ENCODE measurements around the gene PTGS1.
A peak's percentile ranks its signal among the peaks of the same experiment; 100 is the strongest.

Gene PTGS1

DNA sequence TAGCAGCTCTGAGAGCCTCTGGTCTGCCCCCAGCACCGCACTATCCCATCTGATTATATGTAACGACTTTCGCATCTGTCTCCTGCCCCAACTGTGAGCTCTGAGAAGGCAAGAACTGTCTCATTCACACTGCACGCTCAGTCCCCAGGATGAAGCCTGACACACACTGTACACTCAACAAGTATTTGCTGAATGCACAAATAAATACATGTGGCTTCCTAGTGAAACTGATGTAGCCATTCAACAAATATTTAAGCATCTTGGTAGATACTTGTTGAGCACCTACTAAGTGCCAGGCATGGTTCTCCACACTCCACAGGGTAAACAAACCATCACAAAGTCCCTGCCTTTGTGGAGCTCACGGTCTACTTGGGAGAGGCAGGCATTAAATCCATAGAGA is 34.6 kb upstream of the PTGS1 start:
- H3K9me3 ChIP-seq (replicated peaks; ENCODE audit: low read length), result no peaks in the 10 kb centered on the region
- peaks cover 14% of the 10 kb centered on the region for H3K27me3 ChIP-seq (ENCODE audit: control insufficient read depth, insufficient read depth, low read length)
- H3K9ac ChIP-seq (ENCODE audit: low read depth, low read length), result no peak overlapping the region
- no peak overlapping the region for H3K4me3 ChIP-seq (ENCODE audit: low read length)
- H3K4me2 ChIP-seq (ENCODE audit: low read length), result no peak overlapping the region
- H3K36me3 ChIP-seq (ENCODE audit: insufficient read depth, low read length), result no peaks in the 10 kb centered on the region
- H3K4me1 ChIP-seq (ENCODE audit: control insufficient read depth, insufficient read depth, low read length), result no peaks in the 10 kb centered on the region

DNA sequence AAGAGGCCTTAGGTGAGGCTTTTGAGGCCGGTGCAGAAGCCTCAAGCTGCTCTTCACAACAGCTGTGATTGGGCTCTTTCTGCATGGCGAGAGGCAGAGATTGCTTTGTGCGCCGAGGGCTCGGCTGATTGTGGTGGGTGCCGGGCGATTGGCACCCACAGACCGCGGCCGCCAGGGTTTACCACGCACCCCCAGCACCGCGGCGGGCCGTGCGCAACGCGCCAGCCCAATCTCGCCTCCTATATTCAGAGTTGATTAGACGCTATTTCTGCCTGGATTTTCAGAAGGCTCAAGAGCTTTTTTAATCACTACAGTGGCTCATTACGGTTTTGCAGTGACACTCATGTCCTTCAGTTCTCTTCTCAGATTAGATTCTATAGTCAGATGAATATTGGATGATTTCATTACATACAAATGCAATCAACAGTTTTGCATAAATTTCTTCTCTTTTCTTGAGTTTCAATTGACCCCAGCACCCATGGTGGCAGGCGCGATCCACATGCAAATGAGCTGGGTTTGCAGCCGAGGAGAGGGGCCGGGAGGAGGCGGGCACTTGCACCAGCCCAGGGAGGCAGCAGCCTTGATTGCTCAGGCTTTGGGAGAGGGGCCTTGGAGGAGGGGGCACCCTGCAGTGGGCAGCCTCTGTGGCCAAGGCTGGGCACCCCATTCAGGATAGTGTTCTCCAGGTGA is 33.8 kb upstream of the PTGS1 start:
- Histone ChIP-seq H3K9ac (ENCODE audit: low read depth, low read length) (no peak overlapping the region), H3K4me3 (ENCODE audit: low read length) (no peak overlapping the region), H3K36me3 (ENCODE audit: insufficient read depth, low read length) (no peaks in the 10 kb centered on the region), H3K9me3 (replicated peaks; ENCODE audit: low read length) (no peaks in the 10 kb centered on the region), H3K27me3 (ENCODE audit: control insufficient read depth, insufficient read depth, low read length) (peaks cover 14% of the 10 kb centered on the region), H3K4me2 (ENCODE audit: low read length) (no peak overlapping the region), H3K4me1 (ENCODE audit: control insufficient read depth, insufficient read depth, low read length) (no peaks in the 10 kb centered on the region)

DNA sequence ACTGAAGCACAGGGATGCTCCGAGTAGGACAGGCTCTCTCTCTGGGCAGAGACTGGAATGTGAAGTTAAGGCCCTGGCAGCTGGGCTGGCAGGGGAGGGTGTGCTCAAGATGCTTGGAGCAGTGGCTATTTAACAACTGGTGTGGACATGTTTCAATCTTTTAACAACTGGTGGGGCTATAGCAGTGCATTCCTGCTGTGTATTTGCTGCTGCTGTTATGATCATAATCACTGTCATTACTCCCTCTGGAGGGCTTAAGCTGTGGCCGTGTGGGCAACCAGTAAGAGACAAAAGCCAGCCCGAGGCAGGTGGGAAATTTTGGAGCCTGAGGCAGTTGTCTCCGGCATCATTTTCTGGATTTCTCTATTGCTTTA is 33.3 kb upstream of the PTGS1 start:
- Histone ChIP-seq H3K4me3 (ENCODE audit: low read length) (no peak overlapping the region), H3K36me3 (ENCODE audit: insufficient read depth, low read length) (no peaks in the 10 kb centered on the region), H3K4me1 (ENCODE audit: control insufficient read depth, insufficient read depth, low read length) (no peaks in the 10 kb centered on the region), H3K4me2 (ENCODE audit: low read length) (no peak overlapping the region), H3K27me3 (ENCODE audit: control insufficient read depth, insufficient read depth, low read length) (peaks cover 14% of the 10 kb centered on the region), H3K9me3 (replicated peaks; ENCODE audit: low read length) (no peaks in the 10 kb centered on the region), H3K9ac (ENCODE audit: low read depth, low read length) (no peak overlapping the region)

DNA sequence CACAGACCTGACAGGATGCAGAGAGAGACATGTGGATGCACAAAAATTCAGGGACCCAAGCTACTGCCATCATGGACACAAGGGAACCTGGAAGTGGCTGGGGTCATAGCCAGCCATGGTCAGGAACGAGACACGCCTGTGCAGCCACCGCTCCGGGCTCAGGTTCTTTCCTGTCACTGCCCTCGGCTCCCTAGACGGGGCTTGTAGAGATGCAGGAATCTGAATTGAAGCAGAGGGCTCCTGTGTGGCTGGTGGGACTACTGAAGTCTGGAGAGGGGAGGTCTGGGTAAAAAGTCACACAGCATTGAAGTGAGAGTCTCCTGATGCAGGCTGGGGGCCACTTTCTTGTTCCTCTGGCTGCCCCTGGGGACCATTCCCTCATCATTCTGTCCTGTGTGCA is 32.3 kb upstream of the PTGS1 start:
- H3K4me2 ChIP-seq (ENCODE audit: low read length), result no peak overlapping the region
- peaks cover 14% of the 10 kb centered on the region for H3K27me3 ChIP-seq (ENCODE audit: control insufficient read depth, insufficient read depth, low read length)
- no peak overlapping the region for H3K4me3 ChIP-seq (ENCODE audit: low read length)
- no peaks in the 10 kb centered on the region for H3K36me3 ChIP-seq (ENCODE audit: insufficient read depth, low read length)
- no peak overlapping the region for H3K9ac ChIP-seq (ENCODE audit: low read depth, low read length)
- H3K9me3 ChIP-seq (replicated peaks; ENCODE audit: low read length), result no peaks in the 10 kb centered on the region
- H3K4me1 ChIP-seq (ENCODE audit: control insufficient read depth, insufficient read depth, low read length), result no peaks in the 10 kb centered on the region

- Histone ChIP-seq H3K4me1 (ENCODE audit: control insufficient read depth, insufficient read depth, low read length) (no peaks in the 10 kb centered on the region), H3K9me3 (replicated peaks; ENCODE audit: low read length) (no peaks in the 10 kb centered on the region), H3K4me3 (ENCODE audit: low read length) (no peak overlapping the region), H3K36me3 (ENCODE audit: insufficient read depth, low read length) (no peaks in the 10 kb centered on the region), H3K27me3 (ENCODE audit: control insufficient read depth, insufficient read depth, low read length) (peaks cover 14% of the 10 kb centered on the region), H3K9ac (ENCODE audit: low read depth, low read length) (no peak overlapping the region), H3K4me2 (ENCODE audit: low read length) (no peak overlapping the region)
Measured at GRCh38 chr9:122338994-122339393, 31.8 kb upstream of the PTGS1 start.

DNA sequence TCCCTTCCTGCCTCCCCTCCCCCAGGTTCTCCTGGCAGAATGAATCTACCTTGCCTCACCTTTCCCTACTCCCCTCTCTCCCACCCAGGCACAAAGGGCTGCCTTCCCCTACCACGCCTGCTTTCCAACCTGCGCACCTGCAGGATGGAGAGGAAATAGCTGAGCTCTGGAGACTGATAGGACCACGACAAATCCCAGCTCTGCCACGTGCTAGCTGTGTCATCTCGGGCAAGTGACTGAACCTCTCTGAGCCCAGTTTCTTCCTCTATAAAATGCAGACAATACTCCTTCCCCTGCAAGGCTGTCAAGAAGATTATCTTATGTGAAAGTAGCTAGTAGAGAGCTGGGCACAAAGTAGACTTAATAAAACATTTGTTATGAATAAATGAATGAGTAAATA is 31.2 kb upstream of the PTGS1 start:
- Histone ChIP-seq H3K36me3 (ENCODE audit: insufficient read depth, low read length) (no peaks in the 10 kb centered on the region), H3K9ac (ENCODE audit: low read depth, low read length) (no peak overlapping the region), H3K4me1 (ENCODE audit: control insufficient read depth, insufficient read depth, low read length) (no peaks in the 10 kb centered on the region), H3K4me2 (ENCODE audit: low read length) (no peak overlapping the region), H3K9me3 (replicated peaks; ENCODE audit: low read length) (no peaks in the 10 kb centered on the region), H3K27me3 (ENCODE audit: control insufficient read depth, insufficient read depth, low read length) (peaks cover 14% of the 10 kb centered on the region), H3K4me3 (ENCODE audit: low read length) (no peak overlapping the region)

DNA sequence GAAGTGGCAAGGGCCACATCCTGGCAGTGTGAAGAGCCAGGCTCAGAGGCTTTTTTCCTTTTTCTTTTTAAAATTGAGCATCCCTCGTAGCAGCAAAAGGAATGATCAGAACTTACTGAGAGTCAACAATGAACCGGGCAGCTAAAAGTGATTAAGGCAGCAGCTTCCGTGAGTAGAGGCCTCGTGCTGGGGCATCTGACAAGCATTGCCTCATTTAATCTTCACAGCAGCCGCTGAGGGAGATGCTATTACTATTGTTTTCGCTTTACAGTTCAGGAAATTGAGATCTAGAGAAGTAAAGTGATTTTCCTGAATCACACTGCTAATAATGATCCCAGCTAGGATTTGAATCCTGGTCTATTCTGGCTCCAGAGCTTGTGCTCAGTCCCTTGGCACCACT is 30.7 kb upstream of the PTGS1 start:
- no peak overlapping the region for H3K4me3 ChIP-seq (ENCODE audit: low read length)
- no peaks in the 10 kb centered on the region for H3K4me1 ChIP-seq (ENCODE audit: control insufficient read depth, insufficient read depth, low read length)
- no peak overlapping the region for H3K9ac ChIP-seq (ENCODE audit: low read depth, low read length)
- no peaks in the 10 kb centered on the region for H3K9me3 ChIP-seq (replicated peaks; ENCODE audit: low read length)
- H3K4me2 ChIP-seq (ENCODE audit: low read length), result no peak overlapping the region
- H3K27me3 ChIP-seq (ENCODE audit: control insufficient read depth, insufficient read depth, low read length), result peaks cover 14% of the 10 kb centered on the region
- no peaks in the 10 kb centered on the region for H3K36me3 ChIP-seq (ENCODE audit: insufficient read depth, low read length)

DNA sequence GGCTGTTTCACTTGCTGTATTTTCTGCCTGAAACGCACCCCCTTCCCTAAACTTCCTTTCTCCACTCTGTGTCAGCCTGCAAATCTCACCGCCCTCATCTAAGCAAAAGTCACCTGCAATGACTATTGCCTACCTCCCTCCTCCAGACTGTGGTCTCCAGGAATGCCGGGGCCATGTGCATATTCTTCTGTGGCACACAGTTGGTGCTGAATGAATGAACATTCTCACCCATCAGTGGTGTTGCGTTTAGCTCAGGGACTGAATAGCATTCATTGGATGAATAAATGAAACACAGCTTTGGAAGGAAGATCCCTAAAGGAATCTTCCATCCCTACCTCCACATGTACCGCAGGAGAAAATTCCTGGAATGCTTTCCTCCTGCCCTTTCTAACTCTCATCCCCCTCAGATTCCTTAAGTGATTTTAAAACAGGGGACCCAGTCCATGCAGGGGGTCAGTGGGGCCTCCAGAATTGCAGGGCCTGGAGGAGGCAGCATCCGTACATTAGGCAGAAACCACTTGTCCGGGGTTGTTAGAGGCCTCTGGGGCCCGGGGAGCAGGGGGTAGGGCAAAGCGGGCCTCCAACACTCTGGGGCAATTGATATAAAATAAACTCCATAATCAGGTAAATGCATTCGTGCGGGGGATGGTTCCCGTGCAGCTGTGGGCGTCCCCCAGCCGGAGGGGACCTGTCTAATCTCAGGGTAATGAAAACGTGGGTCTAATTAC is 28.3 kb upstream of the PTGS1 start:
- H3K4me3 ChIP-seq (ENCODE audit: low read length), result no peak overlapping the region

DNA sequence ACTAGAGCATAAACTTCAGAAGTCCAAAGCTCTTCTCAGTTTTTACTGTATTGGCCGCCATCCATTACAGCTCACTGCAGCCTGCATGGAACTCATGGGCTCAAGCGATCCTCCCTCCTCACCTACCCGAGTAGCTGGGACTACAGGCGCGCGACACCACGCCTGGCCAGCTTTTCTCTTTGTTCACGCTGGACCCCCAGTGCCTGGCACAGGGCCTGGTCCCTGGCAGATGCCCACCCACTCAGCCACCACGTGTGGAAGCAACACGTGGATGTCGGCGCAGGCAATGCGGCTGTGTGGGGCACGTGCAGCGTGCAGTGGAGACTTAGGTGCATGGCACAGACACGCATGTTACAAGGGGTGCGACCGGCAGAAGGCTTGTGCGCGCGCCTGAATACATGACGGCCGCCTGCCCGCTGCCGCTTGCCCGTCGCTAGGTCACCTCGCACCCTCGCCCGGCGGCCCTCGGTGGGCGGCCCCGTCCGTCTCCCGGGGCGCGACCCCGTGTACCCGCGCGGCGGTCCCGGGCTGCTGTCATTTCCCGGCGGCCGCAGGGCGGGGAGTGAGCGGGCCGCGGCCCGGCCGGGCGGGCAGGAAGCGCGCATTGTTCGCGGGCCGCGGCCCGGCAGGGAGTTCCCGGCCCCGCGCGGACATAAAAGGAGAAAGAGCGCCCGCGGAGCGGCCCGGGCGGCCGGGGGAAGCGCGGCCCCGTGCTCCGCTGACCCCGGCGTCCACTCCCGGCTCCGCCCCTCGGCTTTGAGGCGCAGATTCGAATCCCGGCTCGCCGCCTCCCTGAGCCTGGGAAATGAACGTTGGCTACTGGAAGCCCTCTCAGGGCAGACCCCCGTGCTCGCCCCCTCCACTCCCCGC is 24.1 kb upstream of the PTGS1 start:
- Histone ChIP-seq H3K36me3 (ENCODE audit: insufficient read depth, low read length) (no peaks in the 10 kb centered on the region), H3K4me3 (ENCODE audit: low read length) (peak overlapping the region; percentile 67), H3K9ac (ENCODE audit: low read depth, low read length) (peak overlapping the region; percentile 77), H3K4me2 (ENCODE audit: low read length) (peak overlapping the region; percentile 97), H3K9me3 (replicated peaks; ENCODE audit: low read length) (no peaks in the 10 kb centered on the region), H3K27me3 (ENCODE audit: control insufficient read depth, insufficient read depth, low read length) (no peaks in the 10 kb centered on the region), H3K4me1 (ENCODE audit: control insufficient read depth, insufficient read depth, low read length) (peaks cover 12% of the 10 kb centered on the region)

More for the DNA sequence above, 28.3 kb upstream of the PTGS1 start:
- Histone ChIP-seq H3K4me1 (ENCODE audit: control insufficient read depth, insufficient read depth, low read length) (peaks cover 10% of the 10 kb centered on the region), H3K9ac (ENCODE audit: low read depth, low read length) (no peak overlapping the region), H3K9me3 (replicated peaks; ENCODE audit: low read length) (no peaks in the 10 kb centered on the region), H3K27me3 (ENCODE audit: control insufficient read depth, insufficient read depth, low read length) (peaks cover 7% of the 10 kb centered on the region), H3K36me3 (ENCODE audit: insufficient read depth, low read length) (no peaks in the 10 kb centered on the region), H3K4me2 (ENCODE audit: low read length) (no peak overlapping the region)

DNA sequence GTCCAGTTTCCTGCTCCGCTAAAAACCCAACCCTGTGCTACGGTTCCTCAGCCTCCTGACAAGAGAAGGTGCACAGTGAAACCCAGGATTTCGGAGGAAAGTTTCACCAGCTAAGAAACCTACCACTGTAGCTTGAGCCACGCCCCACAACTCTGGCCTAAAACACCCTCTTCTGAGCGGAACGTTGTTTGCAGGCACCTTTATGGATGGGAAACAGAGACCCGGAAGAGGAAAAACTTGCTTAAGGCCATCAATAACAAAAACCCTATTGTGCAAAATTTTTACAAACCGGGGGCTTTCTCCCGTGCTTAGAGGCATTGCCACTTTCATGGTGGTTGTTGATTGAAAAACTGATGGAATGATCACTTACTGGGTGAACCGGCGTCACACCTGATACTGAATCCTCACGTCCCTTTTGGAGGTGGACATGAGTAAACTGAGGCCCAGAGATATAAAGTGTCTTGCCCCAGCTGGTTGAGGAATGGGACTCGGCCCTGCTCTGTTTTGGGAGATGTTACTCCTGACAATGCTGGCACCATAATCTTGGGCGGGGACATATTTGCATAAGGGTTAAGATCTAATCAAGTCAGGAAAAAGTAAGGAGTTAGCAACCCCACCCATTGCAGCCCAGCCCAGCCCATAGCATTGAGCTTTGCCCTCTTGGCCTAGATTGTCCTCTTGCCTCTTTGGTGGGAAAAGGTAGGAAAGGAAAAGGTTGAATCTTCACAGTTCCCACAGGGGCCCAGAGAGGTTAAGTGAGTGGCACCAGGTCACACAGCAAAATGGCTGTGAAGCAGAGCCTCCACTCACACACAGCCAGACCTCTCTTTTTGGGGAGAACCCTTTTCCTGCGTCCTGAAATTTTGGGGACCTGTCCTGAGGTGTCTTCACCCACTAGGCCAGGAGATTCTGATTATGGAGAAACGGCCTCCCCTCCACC is 23.2 kb upstream of the PTGS1 start:
- no peaks in the 10 kb centered on the region for H3K9me3 ChIP-seq (replicated peaks; ENCODE audit: low read length)
- peak overlapping the region; percentile 97 for H3K4me2 ChIP-seq (ENCODE audit: low read length)
- H3K4me3 ChIP-seq (ENCODE audit: low read length), result peak overlapping the region; percentile 67
- peaks cover 12% of the 10 kb centered on the region for H3K4me1 ChIP-seq (ENCODE audit: control insufficient read depth, insufficient read depth, low read length)
- H3K9ac ChIP-seq (ENCODE audit: low read depth, low read length), result peak overlapping the region; percentile 77
- no peaks in the 10 kb centered on the region for H3K36me3 ChIP-seq (ENCODE audit: insufficient read depth, low read length)
- H3K27me3 ChIP-seq (ENCODE audit: control insufficient read depth, insufficient read depth, low read length), result no peaks in the 10 kb centered on the region

Measured in skeletal muscle satellite cell (primary cell).